Stromal cell of bone marrow (primary cell): ENCODE results near the gene NIPAL4.
"Not testable (repeated sequence)": the region's sequence is repeated elsewhere in the genome, so short reads cannot be mapped to it uniquely, and the experiment has no call there.

Experiments
- DNase-seq: peaks from one replicate; pipeline ENCODE4 v3.0.0-alpha.2; 2012; ENCODE audit warnings: low read depth

Gene NIPAL4

GRCh38 chr5:157459715-157460599 lies at the start of gene NIPAL4:
Gene NIPAL4, plus strand, starts transcription at chr5:157460213. Its CDS starts 108 bp downstream, at chr5:157460321.
- DNase-seq: no peak

DNA sequence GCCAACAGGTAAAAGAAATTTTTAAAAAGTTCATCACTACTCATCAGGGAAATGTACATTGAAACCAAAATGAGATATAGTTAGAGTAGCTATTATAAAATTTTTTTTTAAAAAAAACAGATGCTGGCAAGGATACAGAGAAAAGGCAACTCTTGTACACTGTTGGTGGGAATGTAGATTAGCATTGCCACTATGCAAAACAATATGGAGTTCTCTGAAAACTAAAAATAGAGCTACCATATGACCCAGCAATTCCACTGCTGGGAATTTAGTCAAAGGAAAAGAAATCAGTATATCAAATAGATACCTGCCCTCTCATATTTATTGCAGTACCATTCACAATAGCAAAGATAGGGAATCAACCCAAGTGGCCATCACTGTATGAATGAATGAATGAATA lies 44.2 kb upstream of the NIPAL4 start:
- no peak for DNase-seq

DNA sequence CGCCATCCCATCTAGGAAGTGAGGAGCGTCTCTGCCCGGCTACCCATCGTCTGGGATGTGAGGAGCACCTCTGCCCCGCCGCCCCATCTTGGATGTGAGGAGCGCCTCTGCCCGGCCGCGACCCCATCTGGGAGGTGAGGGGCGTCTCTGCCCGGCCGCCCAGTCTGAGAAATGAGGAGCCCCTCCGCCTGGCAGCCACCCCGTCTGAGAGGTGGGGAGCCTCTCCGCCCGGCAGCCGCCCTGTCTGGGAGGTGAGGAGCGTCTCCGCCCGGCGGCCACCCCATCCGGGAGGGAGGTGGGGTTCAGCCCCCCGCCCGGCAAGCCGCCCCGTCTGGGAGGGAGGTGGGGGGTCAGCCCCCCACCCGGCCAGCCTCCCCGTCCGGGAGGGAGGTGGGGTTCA lies 40.5 kb upstream of the NIPAL4 start:
- DNase-seq: not testable (repeated sequence)

- DNase-seq: not testable (repeated sequence)
Observed at GRCh38 chr5:157429920-157430319, 30.1 kb upstream of the NIPAL4 start.

- peak; percentile 55 for DNase-seq
Observed at GRCh38 chr5:157431544-157432200, 28.3 kb upstream of the NIPAL4 start.

DNA sequence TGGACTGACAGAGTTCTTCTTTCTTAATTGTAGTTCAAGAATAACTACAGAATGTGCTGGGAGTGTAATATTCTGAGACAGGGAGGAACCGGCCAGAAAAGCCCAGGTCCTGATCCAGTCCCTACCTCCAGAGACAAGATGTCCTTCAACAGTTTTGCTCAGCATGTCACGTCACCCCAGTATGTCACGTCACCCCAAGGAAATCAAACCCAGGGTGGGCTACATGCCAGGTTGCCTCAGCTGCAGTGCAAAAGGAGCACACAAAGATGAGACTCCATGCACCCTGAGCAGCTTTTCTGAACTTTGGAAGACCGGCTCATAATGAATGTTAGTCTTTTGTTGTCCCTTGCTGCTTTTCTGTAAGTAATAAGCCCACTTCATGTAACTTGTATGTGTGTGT lies 25.9 kb upstream of the NIPAL4 start:
- no peak for DNase-seq

DNA sequence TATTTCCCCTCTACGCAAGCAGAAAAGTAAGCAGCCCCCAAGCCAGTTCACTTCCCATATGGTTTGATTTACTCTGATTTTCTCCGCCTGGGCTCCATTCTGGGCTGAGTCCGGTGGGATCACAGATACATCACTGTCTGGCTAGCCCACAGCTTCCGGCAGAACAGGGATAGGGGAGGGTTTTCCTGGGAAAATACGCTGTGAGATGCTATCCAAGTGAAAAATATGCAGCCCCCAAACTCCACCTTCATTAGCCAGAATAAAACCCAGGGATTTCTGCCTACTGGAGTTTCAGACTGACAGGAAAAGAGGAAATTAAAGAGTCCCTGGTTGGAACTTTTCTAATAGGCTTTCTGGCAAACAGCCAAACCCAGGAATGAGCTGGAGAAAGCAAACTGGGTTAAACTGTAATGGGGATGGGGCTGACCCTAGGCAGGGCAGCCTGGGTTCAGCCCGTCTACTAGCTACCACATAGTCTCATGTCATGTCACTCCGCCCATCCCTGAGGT lies 16.9 kb upstream of the NIPAL4 start:
- no peak for DNase-seq

DNA sequence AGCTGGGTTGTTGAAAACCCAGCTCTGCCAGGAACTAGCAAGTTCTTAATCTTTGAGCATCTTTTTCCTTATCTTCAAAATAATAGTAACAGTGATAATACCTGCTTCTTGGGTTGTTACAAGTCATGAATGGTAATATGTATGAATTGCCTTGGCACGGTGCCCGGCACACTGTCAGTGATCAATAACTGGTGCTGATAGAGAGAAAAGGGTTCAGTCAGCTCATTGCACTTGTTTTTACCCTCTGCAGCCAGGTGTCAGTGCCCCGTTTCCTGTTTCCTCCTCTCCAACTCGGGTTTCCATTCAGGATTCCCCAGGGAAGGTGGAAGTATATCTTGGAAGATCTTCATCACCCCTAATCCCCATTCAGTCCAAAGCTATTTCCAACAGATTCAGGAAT lies 15.8 kb upstream of the NIPAL4 start:
- no peak for DNase-seq

DNA sequence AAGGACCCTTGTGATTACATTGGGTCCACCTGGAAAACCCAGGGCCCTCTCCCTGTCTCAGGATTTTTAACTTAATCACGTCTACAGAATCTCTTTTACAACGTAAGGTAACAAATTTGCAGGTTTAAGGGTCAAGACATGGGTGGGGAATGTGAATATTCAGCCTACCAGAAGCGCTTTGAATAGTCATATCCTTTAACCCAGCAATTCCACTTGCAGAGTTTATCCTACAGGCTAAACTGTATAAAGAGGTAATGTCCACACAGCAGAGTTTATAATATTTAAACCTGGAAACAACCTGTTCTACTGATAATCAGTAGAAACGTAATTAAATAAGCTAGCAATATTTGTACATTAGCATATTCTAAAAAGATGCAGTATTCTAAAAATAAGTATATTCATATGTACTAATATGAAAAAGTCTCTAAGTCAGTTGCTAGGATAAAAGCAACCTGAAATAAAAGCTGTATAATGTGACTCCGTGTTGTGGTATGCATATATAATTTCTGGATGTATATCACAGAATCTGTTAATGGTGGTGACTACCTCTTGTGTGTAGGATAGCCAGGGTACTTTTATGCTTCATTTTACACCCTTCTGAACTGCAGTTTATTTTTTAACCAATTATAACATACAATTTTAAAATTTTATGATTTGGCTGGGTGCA lies 14.1 kb upstream of the NIPAL4 start:
- no peak for DNase-seq

GRCh38 chr5:157446412-157446935 lies 13.5 kb upstream of the NIPAL4 start:
- no peak for DNase-seq

DNA sequence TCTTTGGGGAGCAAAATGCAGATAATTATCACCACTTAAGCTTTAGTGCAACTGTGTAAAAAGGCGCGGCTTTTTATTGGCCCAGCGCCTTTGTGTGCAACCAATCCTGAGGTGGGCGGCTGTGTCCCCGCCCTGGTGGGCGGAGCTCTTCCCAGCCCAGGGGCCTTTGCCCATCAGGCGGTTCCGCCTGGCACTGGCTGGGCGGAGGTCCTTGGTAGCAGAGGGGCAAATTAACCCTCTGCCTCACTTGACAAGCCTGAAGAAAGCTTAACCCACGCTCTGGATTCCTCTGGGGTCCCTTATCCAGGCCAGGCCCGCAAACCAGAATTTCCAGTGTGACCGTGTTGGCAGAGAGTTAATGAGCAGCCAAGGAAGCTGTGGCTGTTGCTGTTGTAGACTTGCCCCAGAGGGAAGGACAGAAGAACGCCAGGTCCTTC lies 12.8 kb upstream of the NIPAL4 start:
- no peak for DNase-seq

DNA sequence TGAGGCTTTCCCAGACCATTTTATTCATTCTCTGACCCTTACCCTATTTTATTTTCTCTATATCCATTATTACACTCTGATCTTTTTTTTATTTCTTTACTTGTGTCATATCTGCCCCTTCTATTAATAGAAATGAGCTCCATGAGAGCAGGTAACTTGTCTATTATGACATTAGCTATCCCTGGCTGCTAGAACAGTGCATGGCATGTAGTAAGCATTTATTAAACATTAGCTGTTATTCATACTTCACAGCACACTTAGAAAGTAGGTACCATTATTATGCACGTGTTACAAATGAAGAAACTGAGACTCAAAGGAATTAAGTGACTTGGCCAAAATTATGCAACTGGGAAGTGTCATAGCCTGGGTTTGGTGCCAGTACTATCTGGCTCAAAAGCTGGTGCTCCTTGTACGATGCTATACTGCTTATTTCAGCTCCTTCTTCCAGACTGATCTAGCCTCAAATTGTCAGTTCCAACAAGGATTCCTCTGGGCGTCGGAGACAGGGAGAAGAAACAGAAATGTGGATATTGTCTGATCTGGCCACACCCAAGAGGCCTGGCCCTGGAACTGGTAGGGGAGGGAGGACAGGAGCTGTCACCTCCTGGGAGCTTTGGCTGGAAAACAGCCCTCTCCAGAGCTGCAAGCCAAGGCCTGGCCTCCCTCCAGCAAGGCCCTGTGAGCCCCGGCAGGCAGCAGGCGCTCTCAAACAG lies 10.8 kb upstream of the NIPAL4 start:
- no peak for DNase-seq

DNA sequence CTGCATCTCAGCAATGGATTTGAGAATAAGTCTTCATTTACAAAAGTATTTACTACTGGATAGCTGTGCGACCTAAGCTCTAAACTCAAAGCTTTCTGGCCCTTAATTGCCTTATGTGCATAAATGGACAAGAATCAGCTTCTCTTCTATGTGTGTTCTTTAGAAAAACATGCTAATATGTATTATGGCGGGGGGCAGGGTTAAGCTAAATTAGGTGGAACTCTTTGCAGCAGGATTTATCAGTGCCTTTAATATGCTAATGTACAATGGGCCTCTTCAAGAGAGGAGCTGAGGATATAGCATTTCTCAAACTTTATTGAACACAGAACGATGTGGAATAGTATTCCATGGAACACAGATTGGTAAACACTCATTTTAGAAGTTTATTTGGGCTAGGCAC lies 10.0 kb upstream of the NIPAL4 start:
- DNase-seq: no peak

GRCh38 chr5:157451806-157452205 lies 8.2 kb upstream of the NIPAL4 start:
- no peak for DNase-seq

DNA sequence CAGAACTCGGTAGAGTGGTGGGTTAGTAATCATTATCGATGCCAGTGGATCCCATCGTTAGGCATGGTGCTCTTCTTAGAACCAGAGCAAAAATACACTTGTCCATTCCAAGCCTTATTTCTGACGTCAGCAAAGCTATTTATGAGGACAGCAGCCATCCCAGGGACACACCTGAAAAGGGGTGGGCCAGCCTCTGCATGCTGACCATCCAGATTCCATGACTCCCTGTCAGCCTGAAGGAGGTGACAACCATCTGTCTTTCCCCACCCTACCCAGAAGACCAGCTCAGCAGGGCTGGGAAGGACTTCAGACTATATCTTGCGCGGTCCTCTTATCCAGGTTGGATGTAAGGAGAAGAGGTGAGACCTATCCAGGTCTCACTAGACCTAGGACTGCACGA lies 5.7 kb upstream of the NIPAL4 start:
- DNase-seq: no peak

DNA sequence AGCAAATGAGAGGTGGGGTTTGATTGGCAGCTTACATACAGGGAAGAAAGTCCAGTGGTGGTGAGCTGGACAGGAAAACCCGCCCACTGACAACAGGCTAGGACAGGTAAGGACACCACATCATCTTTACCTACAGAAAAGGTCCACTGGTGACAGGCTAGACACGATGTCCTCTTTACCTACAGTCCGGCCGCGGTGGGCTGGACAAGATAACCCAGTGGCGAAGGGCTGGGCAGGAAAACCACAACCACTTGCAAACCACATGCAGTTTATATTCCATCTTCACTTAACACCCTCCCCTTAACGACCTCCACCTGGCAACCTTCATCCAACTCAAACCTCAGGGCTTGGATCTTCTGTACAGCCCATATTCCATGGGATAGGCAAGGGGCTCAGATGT lies 5.0 kb upstream of the NIPAL4 start:
- no peak for DNase-seq

DNA sequence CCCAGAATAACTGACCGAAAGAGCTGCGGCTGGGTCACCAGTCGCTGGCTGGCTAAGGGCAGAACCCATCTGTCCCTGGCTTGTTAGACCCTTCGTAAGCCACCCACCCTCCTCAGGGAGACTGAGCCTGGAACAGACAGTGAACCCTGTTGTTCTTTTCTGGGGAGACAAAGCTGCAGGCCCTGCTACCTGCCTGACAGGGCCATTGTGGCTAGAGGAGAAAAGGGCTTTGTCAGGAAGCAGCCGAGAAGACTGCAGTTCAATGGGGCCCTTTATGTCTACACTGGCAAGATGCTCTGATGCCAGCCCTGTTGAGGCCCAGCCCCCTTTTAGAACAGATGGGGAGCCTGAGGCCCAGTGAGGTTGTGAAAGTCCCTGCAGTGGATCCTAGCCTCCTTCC lies 3.7 kb upstream of the NIPAL4 start:
- DNase-seq: no peak

DNA sequence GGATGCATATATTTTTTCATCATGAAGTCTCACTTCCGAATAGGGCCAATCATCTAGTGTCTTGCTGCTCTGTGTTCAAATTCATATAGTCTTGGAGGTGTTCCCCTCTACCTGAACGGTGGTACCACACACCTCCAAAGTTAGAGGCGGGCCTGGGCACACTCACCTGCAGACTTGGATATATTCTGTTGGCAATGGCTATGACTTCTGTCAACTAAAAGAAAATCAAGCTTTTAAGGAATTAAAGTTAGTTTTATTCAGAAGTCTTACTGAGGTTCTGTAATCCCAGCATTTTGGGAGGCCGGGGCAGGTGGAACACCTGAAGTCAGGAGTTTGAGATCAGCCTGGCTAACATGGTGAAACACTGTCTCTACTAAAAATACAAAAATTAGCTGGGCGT lies 2.6 kb upstream of the NIPAL4 start:
- DNase-seq: no peak

- DNase-seq: no peak
Observed at GRCh38 chr5:157458835-157459234, 1.2 kb upstream of the NIPAL4 start.

- no peak for DNase-seq
Observed at GRCh38 chr5:157460921-157461792, 1.1 kb downstream of the NIPAL4 start.

- no peak for DNase-seq
Observed at GRCh38 chr5:157463081-157463480, 3.1 kb downstream of the NIPAL4 start.
